Endothelial cell of umbilical vein (primary cell): Measurements from ENCODE around the gene LENG8. TPM values are rescaled to one million over a fixed set of nuclear protein-coding genes. Genes with fewer than 3 reads are reported as not detected.

Experiments used
- BruUV-seq: library from RNA; stranded (reverse); fragments of 400-500 nt; replicated peaks from 2 replicates; lab custom pipeline; 2021; lab: Mats Ljungman, UMichigan
- CTCF ChIA-PET: fragments of 300-600, 350-600 bp; sonication (Branson Sonifier 250); formaldehyde crosslinking; loops from one replicate; lab custom pipeline; 2021; ENCODE audit warnings: antibody characterized with exemption, inconsistent platforms; lab: Charles Lee
- POLR2A ChIA-PET: fragments of 300-600, 350-600 bp; sonication (Branson Sonifier 250); formaldehyde crosslinking; loops from one replicate; lab custom pipeline; 2021; ENCODE audit warnings: antibody characterized with exemption, inconsistent platforms; lab: Charles Lee
- DNase-seq: peaks from one replicate; pipeline ENCODE4 v3.0.0-alpha.2; 2011; ENCODE audit warnings: low read depth, low spot score
- FAIRE-seq: peaks from 2 replicates; lab custom pipeline; 2011; peaks lifted over from hg19 to GRCh38; lab: Jason Lieb, UNC
- H2AFZ ChIP-seq: 2 replicates; pipeline ENCODE4 v1.6.0; 2012; ENCODE audit warnings: low read depth, low read length, control low read depth, inconsistent platforms
- H3K27ac ChIP-seq: 2 replicates; pipeline ENCODE4 v1.5.1; 2011; ENCODE audit warnings: low read depth, mild to moderate bottlenecking, control low read depth, low read length, moderate library complexity; ENCODE audit not compliant: insufficient read depth
- H3K27me3 ChIP-seq, 2 experiments: 2 replicates each; pipeline versions ENCODE4 v1.6.0 to v1.6.1; 2011; ENCODE audit warnings: low read length in 2 of 2, mixed read lengths in 1 of 2; ENCODE audit not compliant: control insufficient read depth in 2 of 2, insufficient read depth in 2 of 2
- H3K36me3 ChIP-seq, 2 experiments: 2 replicates in 1 of 2; 3 replicates in 1 of 2; pipeline ENCODE4 v1.5.1; 2011; ENCODE audit warnings: low read length in 2 of 2, mild to moderate bottlenecking in 1 of 2, moderate library complexity in 1 of 2; ENCODE audit not compliant: control insufficient read depth in 2 of 2, insufficient read depth in 2 of 2; ENCODE audit errors: extremely low read depth in 1 of 2
- H3K4me1 ChIP-seq: 3 replicates; pipeline ENCODE4 v1.5.1; 2011; ENCODE audit warnings: mild to moderate bottlenecking, low read length; ENCODE audit not compliant: control insufficient read depth, insufficient read depth; ENCODE audit errors: extremely low read depth
- H3K4me2 ChIP-seq: 2 replicates; pipeline ENCODE4 v1.6.1; 2011; ENCODE audit warnings: low read length, control low read depth, mixed read lengths; ENCODE audit not compliant: insufficient read depth
- H3K4me3 ChIP-seq, 3 experiments: fragments of 200-600 bp in 1 of 3; sonication (generic), shearing (Covaris generic) in 1 of 3; replicated peaks in 1 of 3; 2 replicates each; pipeline ENCODE4 v1.5.1; 2011 to 2016; ENCODE audit warnings: control low read depth in 3 of 3, low read length in 3 of 3, mild to moderate bottlenecking in 2 of 3, inconsistent platforms in 1 of 3, low read depth in 1 of 3, moderate library complexity in 1 of 3; ENCODE audit not compliant: insufficient read depth in 1 of 3
- H3K79me2 ChIP-seq: 2 replicates; pipeline ENCODE4 v1.6.0; 2012; ENCODE audit warnings: low read length, inconsistent platforms; ENCODE audit not compliant: control insufficient read depth, insufficient read depth
- H3K9ac ChIP-seq: replicated peaks from 2 replicates; pipeline ENCODE3; 2011; ENCODE audit warnings: low read length, control low read depth; ENCODE audit not compliant: insufficient read depth; ENCODE audit errors: extremely low read depth
- H3K9me1 ChIP-seq: replicated peaks from 3 replicates; pipeline ENCODE4 v1.6.0; 2011; ENCODE audit warnings: mild to moderate bottlenecking, low read length; ENCODE audit not compliant: control insufficient read depth, insufficient read depth; ENCODE audit errors: extremely low read depth
- H3K9me3 ChIP-seq: replicated peaks from 2 replicates; pipeline ENCODE4 v1.5.1; 2012; ENCODE audit warnings: low read length, inconsistent platforms; ENCODE audit not compliant: control insufficient read depth, insufficient read depth
- H4K20me1 ChIP-seq: replicated peaks from 2 replicates; pipeline ENCODE3; 2011; ENCODE audit warnings: mild to moderate bottlenecking, low read length; ENCODE audit not compliant: control insufficient read depth, insufficient read depth; ENCODE audit errors: extremely low read depth
- EZH2 ChIP-seq: IDR thresholded peaks from 2 replicates; pipeline ENCODE4 v1.6.1; 2012; ENCODE audit warnings: borderline replicate concordance, low read depth, mild to moderate bottlenecking, moderate library complexity, low read length, inconsistent platforms; ENCODE audit not compliant: severe bottlenecking
- FOS ChIP-seq: IDR thresholded peaks from 2 replicates; pipeline ENCODE4 v1.6.1; 2011; ENCODE audit warnings: mild to moderate bottlenecking, low read length, moderate library complexity, borderline replicate concordance; ENCODE audit not compliant: insufficient read depth
- GATA2 ChIP-seq: IDR thresholded peaks from 2 replicates; pipeline ENCODE4 v1.7.0; 2011; ENCODE audit warnings: low read depth, mild to moderate bottlenecking, moderate library complexity, mixed read lengths, low read length; ENCODE audit not compliant: insufficient read length, insufficient read depth
- JUN ChIP-seq: IDR thresholded peaks from 2 replicates; pipeline ENCODE4 v1.6.1; 2011; ENCODE audit warnings: borderline replicate concordance, low read depth; ENCODE audit not compliant: insufficient read length, insufficient read depth
- MYC ChIP-seq: IDR thresholded peaks from one replicate; pipeline ENCODE4 v1.6.1; 2011; ENCODE audit warnings: mild to moderate bottlenecking, low read depth, low read length
- POLR2A ChIP-seq: IDR thresholded peaks from 2 replicates; pipeline ENCODE4 v1.6.1; 2012; ENCODE audit warnings: low read depth, mild to moderate bottlenecking, control low read depth, low read length
- POLR2AphosphoS5 ChIP-seq: IDR thresholded peaks from 2 replicates; pipeline ENCODE4 v1.6.1; 2012; ENCODE audit warnings: low read depth, mild to moderate bottlenecking, control low read depth, low read length, moderate library complexity; ENCODE audit not compliant: insufficient read depth
- dilution Hi-C: fragments of 300-500 bp; cut with MboI; formaldehyde crosslinking; loops from one replicate; pipeline ENCODE4 v1.15.0; 2019; ENCODE audit warnings: low sequenced_read_pairs; ENCODE audit not compliant: extremely low pct_ligation_motif_present
- intact Hi-C: fragments of 100-400 bp; cut with micrococcal nuclease; formaldehyde crosslinking; loops from one replicate; pipeline ENCODE4 v1.10.0; 2022
- polyA plus RNA-seq, 4 experiments: library from polyadenylated mRNA; depleted of rRNA in 3 of 4; stranded (reverse) in 3 of 4; unstranded in 1 of 4; fragments of >200 nt; gene quantifications; 2 replicates each; pipeline versions ENCODE4 v1.2.1 to v1.2.3, GENCODE V29; 2011 to 2012; ENCODE audit warnings: missing spikeins in 1 of 4
- total RNA-seq: library from RNA; stranded (reverse); gene quantifications from 2 replicates; pipeline ENCODE4 v1.2.3, GENCODE V29; 2021
- TF ChIP-seq, protein P1 (sequence below), 2 donors: IDR thresholded peaks; 1 replicate in 1 of 2; 2 replicates in 1 of 2; pipeline ENCODE4 v1.5.1; 2011; ENCODE audit warnings: low read length in 2 of 2, mild to moderate bottlenecking in 2 of 2, moderate library complexity in 2 of 2, control low read depth in 1 of 2, inconsistent platforms in 1 of 2, low read depth in 1 of 2; ENCODE audit not compliant: insufficient read depth in 1 of 2; ENCODE audit errors: extremely low read depth in 1 of 2
- TF ChIP-seq, protein P2 (sequence below): IDR thresholded peaks from 2 replicates; pipeline ENCODE4 v1.6.1; 2011; ENCODE audit not compliant: insufficient read depth, insufficient read length

The LENG8 gene
- total and polyA plus RNA-seq, 2 donors (not counting 3 experiments of a cell fraction or from before 2014, with no cell fraction given): 130 to 218 TPM

GRCh38 chr19:54407780-54408179, 41.2 kb upstream of the LENG8 start:
- Histone ChIP-seq H3K4me2 (no peak overlapping the region), H3K79me2 (no peaks in the 10 kb centered on the region), H2AFZ (no peak overlapping the region), H3K4me3 (no peak overlapping the region), H3K4me1 (no peaks in the 10 kb centered on the region), H3K9me3 (no peaks in the 10 kb centered on the region), H4K20me1 (no peaks in the 10 kb centered on the region), H3K36me3 (no peaks in the 10 kb centered on the region), H3K9me1 (no peaks in the 10 kb centered on the region), H3K27me3 (no peaks in the 10 kb centered on the region), H3K9ac (no peak overlapping the region), H3K27ac (no peak overlapping the region)
- BruUV-seq: no TSS peak
- DNase-seq (no peak), FAIRE-seq (no peak)
- CTCF ChIA-PET: interaction anchor here (0.6 to 1.0 kb wide), 2 partner anchors 17 to 330 kb away, joined by 3 to 4 read pairs; no protein-coding TSS in a partner anchor
- TF ChIP-seq, protein P1, sequence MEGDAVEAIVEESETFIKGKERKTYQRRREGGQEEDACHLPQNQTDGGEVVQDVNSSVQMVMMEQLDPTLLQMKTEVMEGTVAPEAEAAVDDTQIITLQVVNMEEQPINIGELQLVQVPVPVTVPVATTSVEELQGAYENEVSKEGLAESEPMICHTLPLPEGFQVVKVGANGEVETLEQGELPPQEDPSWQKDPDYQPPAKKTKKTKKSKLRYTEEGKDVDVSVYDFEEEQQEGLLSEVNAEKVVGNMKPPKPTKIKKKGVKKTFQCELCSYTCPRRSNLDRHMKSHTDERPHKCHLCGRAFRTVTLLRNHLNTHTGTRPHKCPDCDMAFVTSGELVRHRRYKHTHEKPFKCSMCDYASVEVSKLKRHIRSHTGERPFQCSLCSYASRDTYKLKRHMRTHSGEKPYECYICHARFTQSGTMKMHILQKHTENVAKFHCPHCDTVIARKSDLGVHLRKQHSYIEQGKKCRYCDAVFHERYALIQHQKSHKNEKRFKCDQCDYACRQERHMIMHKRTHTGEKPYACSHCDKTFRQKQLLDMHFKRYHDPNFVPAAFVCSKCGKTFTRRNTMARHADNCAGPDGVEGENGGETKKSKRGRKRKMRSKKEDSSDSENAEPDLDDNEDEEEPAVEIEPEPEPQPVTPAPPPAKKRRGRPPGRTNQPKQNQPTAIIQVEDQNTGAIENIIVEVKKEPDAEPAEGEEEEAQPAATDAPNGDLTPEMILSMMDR (IDR thresholded peaks at IDR 0.05; ENCODE audit: extremely low read depth in 1 of 2, insufficient read depth in 1 of 2, low read depth in 1 of 2, low read length in 2 of 2): no peak
- TF ChIP-seq MYC: no peak
- no peak for TF ChIP-seq FOS
- intact Hi-C loops: no loop called here
- POLR2A ChIA-PET: no interaction called here
- dilution Hi-C loops: no loop called here

DNA sequence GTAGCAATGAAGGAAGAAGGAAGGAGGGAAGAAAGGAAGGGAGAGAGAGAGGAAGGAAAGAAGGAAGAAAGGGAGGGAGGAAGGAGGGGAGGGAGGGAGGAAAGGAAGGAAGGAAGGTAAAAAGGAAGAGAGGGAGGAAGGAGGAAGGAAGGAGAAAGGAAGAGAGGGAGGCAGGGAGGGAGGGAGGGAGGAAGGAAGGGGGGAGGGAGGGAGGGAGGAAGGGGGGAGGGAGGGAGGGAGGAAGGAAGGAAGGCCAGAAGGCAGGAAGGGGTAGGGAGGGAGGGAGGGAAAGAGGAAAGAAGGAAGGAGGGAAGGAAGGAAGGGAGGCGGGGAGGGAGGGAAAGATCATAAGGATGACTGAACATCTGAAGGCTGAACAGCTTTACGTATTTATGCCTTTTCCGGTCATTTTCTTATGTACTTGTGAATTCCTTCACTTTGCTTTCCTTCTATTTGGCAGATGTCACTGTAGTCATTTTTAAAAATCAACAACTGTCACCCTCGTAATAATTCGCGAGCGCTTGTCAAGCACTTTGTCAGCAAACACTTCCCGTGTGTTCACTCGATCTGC, 40.5 kb upstream of the LENG8 start:
- Histone ChIP-seq H3K4me3 (no peak overlapping the region), H3K4me2 (no peak overlapping the region), H3K27me3 (no peaks in the 10 kb centered on the region), H4K20me1 (no peaks in the 10 kb centered on the region), H3K9me1 (no peaks in the 10 kb centered on the region), H3K36me3 (no peaks in the 10 kb centered on the region), H2AFZ (no peak overlapping the region), H3K27ac (no peak overlapping the region), H3K9me3 (no peaks in the 10 kb centered on the region), H3K9ac (no peak overlapping the region), H3K4me1 (no peaks in the 10 kb centered on the region), H3K79me2 (no peaks in the 10 kb centered on the region)
- ChIA-PET POLR2A (no interaction called here), CTCF (interaction anchor here (0.6 kb wide), 1 partner anchor 1771 kb away, joined by 3 read pairs; no protein-coding TSS in a partner anchor)
- dilution Hi-C loops (no loop called here), intact Hi-C loops (no loop called here)
- BruUV-seq: no TSS peak
- TF ChIP-seq FOS: no peak
- no peak for TF ChIP-seq POLR2A
- TF ChIP-seq, protein P2, sequence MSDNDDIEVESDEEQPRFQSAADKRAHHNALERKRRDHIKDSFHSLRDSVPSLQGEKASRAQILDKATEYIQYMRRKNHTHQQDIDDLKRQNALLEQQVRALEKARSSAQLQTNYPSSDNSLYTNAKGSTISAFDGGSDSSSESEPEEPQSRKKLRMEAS: no peak
- no peak for TF ChIP-seq MYC
- TF ChIP-seq EZH2: no peak
- TF ChIP-seq GATA2: no peak
- TF ChIP-seq JUN: no peak
- TF ChIP-seq, protein P1 (IDR thresholded peaks at IDR 0.05; ENCODE audit: extremely low read depth in 1 of 2, insufficient read depth in 1 of 2, low read depth in 1 of 2, low read length in 2 of 2): no peak
- TF ChIP-seq POLR2AphosphoS5: no peak
- DNase-seq (no peak), FAIRE-seq (no peak)
